Liver (tissue), 9 donors: ENCODE results near the gene ZNF410. TPM values are rescaled to one million over a fixed set of nuclear protein-coding genes. Genes with fewer than 3 reads are reported as not detected.

ENCODE experiments used
- DNase-seq: peaks from one replicate; pipeline ENCODE4 v3.0.0-alpha.2; 2017; ENCODE audit warnings: low spot score
- H3K27ac ChIP-seq, 2 donors: one replicate each; pipeline ENCODE4 v1.7.0; 2013; ENCODE audit warnings: inconsistent platforms in 2 of 2, low read length in 2 of 2, control low read depth in 1 of 2, low read depth in 1 of 2, mild to moderate bottlenecking in 1 of 2
- H3K27me3 ChIP-seq, 4 donors: one replicate each; pipeline versions ENCODE4 v1.6.1 to v1.7.0; 2013; ENCODE audit warnings: low read length in 3 of 4, inconsistent platforms in 1 of 4, mild to moderate bottlenecking in 1 of 4, moderate library complexity in 1 of 4; ENCODE audit not compliant: control insufficient read depth in 4 of 4, insufficient read depth in 4 of 4
- H3K36me3 ChIP-seq, 4 donors: one replicate each; pipeline versions ENCODE4 v1.6.1 to v1.7.0; 2013; ENCODE audit warnings: low read length in 3 of 4, mild to moderate bottlenecking in 3 of 4, low read depth in 1 of 4, moderate library complexity in 1 of 4; ENCODE audit not compliant: control insufficient read depth in 4 of 4, insufficient read depth in 3 of 4
- H3K4me1 ChIP-seq, 4 donors: one replicate each; pipeline versions ENCODE4 v1.6.1 to v1.7.0; 2013; ENCODE audit warnings: low read length in 3 of 4, mild to moderate bottlenecking in 3 of 4, moderate library complexity in 1 of 4; ENCODE audit not compliant: control insufficient read depth in 4 of 4, insufficient read depth in 4 of 4
- H3K4me3 ChIP-seq, 3 donors: one replicate each; pipeline versions ENCODE4 v1.6.1 to v1.7.0; 2013; ENCODE audit warnings: low read length in 3 of 3, control low read depth in 1 of 3, low read depth in 1 of 3, mild to moderate bottlenecking in 1 of 3
- H3K9ac ChIP-seq, 2 donors: one replicate each; pipeline ENCODE4 v1.7.0; 2013; ENCODE audit warnings: low read length in 2 of 2, mild to moderate bottlenecking in 2 of 2, moderate library complexity in 2 of 2, control low read depth in 1 of 2, low read depth in 1 of 2
- H3K9me3 ChIP-seq, 4 donors: one replicate each; pipeline versions ENCODE4 v1.6.1 to v1.7.0; 2013; ENCODE audit warnings: low read length in 3 of 4; ENCODE audit not compliant: control insufficient read depth in 4 of 4
- FOXA1 ChIP-seq: IDR thresholded peaks from 2 replicates; pipeline ENCODE4 v1.6.1; 2016; ENCODE audit warnings: antibody characterized with exemption
- GABPA ChIP-seq, 2 donors: IDR thresholded peaks in 1 of 2; conservative IDR thresholded peaks in 1 of 2; 2 replicates each; pipeline ENCODE4 v1.6.1; 2016; ENCODE audit warnings: antibody characterized with exemption in 2 of 2, mild to moderate bottlenecking in 1 of 2, moderate library complexity in 1 of 2
- HNF4G ChIP-seq: IDR thresholded peaks from 2 replicates; pipeline ENCODE4 v1.6.1; 2016; ENCODE audit warnings: antibody characterized with exemption
- RAD21 ChIP-seq, 2 donors: IDR thresholded peaks; 2 replicates each; pipeline ENCODE4 v1.6.1; 2016; ENCODE audit warnings: antibody characterized with exemption in 2 of 2, mild to moderate bottlenecking in 2 of 2
- RXRA ChIP-seq, 2 donors: IDR thresholded peaks; 2 replicates each; pipeline ENCODE4 v1.6.1; 2017 to 2018; ENCODE audit warnings: antibody characterized with exemption in 2 of 2, mild to moderate bottlenecking in 1 of 2
- SP1 ChIP-seq: IDR thresholded peaks from 2 replicates; pipeline ENCODE4 v1.6.1; 2018; ENCODE audit warnings: antibody characterized with exemption, mild to moderate bottlenecking
- TAF1 ChIP-seq: conservative IDR thresholded peaks from 2 replicates; pipeline ENCODE4 v1.6.1; 2016; ENCODE audit warnings: antibody characterized with exemption, mild to moderate bottlenecking
- YY1 ChIP-seq: IDR thresholded peaks from 2 replicates; pipeline ENCODE4 v1.6.1; 2016; ENCODE audit warnings: antibody characterized with exemption, mild to moderate bottlenecking
- WGBS: extraction: QIAGEN DNeasy Blood & Tissue Kit; methylation state at CpG from one replicate; pipeline ENCODE4 v1.1.7; 2013; 5-methylcytosine and 5-hydroxymethylcytosine counted together
- polyA plus RNA-seq, 2 donors: library from polyadenylated mRNA; stranded (reverse) in 1 of 2; unstranded in 1 of 2; fragments of 200-250 nt in 1 of 2; fragments of >200 nt in 1 of 2; fragmentation: Nextera tagmentation in 1 of 2; extraction: Ambion mirVana in 1 of 2; gene quantifications; one replicate each; pipeline versions ENCODE4 v1.2.1 to v1.2.3, GENCODE V29; 2013 to 2015
- total RNA-seq, 2 donors: library from RNA; depleted of rRNA; stranded (reverse); fragments of >200 nt; gene quantifications; one replicate each; pipeline ENCODE4 v1.2.3, GENCODE V29; 2014
- TF ChIP-seq, protein P1 (sequence below): IDR thresholded peaks from 2 replicates; pipeline ENCODE4 v1.6.1; 2016; ENCODE audit warnings: antibody characterized with exemption
- TF ChIP-seq, protein P2 (sequence below): fragments of 150-350 bp; IDR thresholded peaks from 2 replicates; pipeline ENCODE4 v1.5.1; 2017; ENCODE audit warnings: improper control_type of control experiment, low read depth, low read length; ENCODE audit not compliant: missing input control
- TF ChIP-seq, protein P3 (sequence below): IDR thresholded peaks from 2 replicates; pipeline ENCODE4 v1.6.1; 2016; ENCODE audit warnings: antibody characterized with exemption, mild to moderate bottlenecking
- TF ChIP-seq, protein P4 (sequence below): IDR thresholded peaks from 2 replicates; pipeline ENCODE4 v1.6.1; 2016; ENCODE audit warnings: antibody characterized with exemption
- TF ChIP-seq, protein P5 (sequence below): IDR thresholded peaks from 2 replicates; pipeline ENCODE4 v1.6.1; 2016; ENCODE audit warnings: antibody characterized with exemption
- donor health status: healthy.
- donor health status: healthy.
- donor health status: healthy.
- donor health status: healthy.
- donor health status: healthy.

ZNF410 gene
- total and polyA plus RNA-seq, 4 donors, result 11.2 to 33.0 (median 21.6) TPM

DNA sequence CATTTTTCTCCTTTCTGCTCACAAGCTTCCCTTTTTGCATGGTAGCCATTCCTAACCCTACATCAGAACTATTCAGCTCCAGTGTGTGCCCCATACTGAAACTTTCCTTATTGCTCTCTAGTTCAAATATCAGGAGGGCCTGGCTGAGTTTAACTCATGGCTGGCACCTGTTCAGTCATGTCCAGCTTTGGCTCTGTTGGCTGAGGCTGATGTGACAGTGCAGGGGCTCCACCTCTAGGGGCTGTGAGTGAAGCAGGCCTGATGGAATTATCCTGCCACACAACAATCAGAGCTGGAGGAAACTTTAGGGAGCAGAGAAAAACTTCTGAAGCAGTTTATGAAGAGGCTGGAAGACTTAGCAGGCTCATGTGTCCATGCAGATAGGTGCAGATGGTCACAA is 71.9 kb downstream of the ZNF410 start:
- Histone ChIP-seq H3K9me3 (no peaks in the 10 kb centered on the region), H3K36me3 (peaks cover 8 to 75% (median 66%) of the 10 kb centered on the region in 4 donors), H3K4me1 (no peaks in the 10 kb centered on the region), H3K4me3 (no peak overlapping the region), H3K9ac (no peak overlapping the region), H3K27ac (no peak overlapping the region), H3K27me3 (no peaks in the 10 kb centered on the region)
- TF ChIP-seq SP1 (no peak), RAD21 (IDR thresholded peaks at IDR 0.05) (no peak), HNF4G (no peak), FOXA1 (no peak), YY1 (no peak), RXRA (IDR thresholded peaks at IDR 0.05) (no peak), TAF1 (no peak), GABPA (IDR thresholded peaks at IDR 0.05 in 1 of 2, conservative IDR thresholded peaks at IDR 0.05 in 1 of 2) (no peak)
- TF ChIP-seq, protein P1, sequence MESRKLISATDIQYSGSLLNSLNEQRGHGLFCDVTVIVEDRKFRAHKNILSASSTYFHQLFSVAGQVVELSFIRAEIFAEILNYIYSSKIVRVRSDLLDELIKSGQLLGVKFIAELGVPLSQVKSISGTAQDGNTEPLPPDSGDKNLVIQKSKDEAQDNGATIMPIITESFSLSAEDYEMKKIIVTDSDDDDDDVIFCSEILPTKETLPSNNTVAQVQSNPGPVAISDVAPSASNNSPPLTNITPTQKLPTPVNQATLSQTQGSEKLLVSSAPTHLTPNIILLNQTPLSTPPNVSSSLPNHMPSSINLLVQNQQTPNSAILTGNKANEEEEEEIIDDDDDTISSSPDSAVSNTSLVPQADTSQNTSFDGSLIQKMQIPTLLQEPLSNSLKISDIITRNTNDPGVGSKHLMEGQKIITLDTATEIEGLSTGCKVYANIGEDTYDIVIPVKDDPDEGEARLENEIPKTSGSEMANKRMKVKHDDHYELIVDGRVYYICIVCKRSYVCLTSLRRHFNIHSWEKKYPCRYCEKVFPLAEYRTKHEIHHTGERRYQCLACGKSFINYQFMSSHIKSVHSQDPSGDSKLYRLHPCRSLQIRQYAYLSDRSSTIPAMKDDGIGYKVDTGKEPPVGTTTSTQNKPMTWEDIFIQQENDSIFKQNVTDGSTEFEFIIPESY, result no peak
- TF ChIP-seq, protein P2, sequence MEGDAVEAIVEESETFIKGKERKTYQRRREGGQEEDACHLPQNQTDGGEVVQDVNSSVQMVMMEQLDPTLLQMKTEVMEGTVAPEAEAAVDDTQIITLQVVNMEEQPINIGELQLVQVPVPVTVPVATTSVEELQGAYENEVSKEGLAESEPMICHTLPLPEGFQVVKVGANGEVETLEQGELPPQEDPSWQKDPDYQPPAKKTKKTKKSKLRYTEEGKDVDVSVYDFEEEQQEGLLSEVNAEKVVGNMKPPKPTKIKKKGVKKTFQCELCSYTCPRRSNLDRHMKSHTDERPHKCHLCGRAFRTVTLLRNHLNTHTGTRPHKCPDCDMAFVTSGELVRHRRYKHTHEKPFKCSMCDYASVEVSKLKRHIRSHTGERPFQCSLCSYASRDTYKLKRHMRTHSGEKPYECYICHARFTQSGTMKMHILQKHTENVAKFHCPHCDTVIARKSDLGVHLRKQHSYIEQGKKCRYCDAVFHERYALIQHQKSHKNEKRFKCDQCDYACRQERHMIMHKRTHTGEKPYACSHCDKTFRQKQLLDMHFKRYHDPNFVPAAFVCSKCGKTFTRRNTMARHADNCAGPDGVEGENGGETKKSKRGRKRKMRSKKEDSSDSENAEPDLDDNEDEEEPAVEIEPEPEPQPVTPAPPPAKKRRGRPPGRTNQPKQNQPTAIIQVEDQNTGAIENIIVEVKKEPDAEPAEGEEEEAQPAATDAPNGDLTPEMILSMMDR, result no peak
- TF ChIP-seq, protein P3, sequence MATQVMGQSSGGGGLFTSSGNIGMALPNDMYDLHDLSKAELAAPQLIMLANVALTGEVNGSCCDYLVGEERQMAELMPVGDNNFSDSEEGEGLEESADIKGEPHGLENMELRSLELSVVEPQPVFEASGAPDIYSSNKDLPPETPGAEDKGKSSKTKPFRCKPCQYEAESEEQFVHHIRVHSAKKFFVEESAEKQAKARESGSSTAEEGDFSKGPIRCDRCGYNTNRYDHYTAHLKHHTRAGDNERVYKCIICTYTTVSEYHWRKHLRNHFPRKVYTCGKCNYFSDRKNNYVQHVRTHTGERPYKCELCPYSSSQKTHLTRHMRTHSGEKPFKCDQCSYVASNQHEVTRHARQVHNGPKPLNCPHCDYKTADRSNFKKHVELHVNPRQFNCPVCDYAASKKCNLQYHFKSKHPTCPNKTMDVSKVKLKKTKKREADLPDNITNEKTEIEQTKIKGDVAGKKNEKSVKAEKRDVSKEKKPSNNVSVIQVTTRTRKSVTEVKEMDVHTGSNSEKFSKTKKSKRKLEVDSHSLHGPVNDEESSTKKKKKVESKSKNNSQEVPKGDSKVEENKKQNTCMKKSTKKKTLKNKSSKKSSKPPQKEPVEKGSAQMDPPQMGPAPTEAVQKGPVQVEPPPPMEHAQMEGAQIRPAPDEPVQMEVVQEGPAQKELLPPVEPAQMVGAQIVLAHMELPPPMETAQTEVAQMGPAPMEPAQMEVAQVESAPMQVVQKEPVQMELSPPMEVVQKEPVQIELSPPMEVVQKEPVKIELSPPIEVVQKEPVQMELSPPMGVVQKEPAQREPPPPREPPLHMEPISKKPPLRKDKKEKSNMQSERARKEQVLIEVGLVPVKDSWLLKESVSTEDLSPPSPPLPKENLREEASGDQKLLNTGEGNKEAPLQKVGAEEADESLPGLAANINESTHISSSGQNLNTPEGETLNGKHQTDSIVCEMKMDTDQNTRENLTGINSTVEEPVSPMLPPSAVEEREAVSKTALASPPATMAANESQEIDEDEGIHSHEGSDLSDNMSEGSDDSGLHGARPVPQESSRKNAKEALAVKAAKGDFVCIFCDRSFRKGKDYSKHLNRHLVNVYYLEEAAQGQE, result no peak
- TF ChIP-seq, protein P4, sequence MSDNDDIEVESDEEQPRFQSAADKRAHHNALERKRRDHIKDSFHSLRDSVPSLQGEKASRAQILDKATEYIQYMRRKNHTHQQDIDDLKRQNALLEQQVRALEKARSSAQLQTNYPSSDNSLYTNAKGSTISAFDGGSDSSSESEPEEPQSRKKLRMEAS, result no peak
- DNase-seq, result no peak

DNA sequence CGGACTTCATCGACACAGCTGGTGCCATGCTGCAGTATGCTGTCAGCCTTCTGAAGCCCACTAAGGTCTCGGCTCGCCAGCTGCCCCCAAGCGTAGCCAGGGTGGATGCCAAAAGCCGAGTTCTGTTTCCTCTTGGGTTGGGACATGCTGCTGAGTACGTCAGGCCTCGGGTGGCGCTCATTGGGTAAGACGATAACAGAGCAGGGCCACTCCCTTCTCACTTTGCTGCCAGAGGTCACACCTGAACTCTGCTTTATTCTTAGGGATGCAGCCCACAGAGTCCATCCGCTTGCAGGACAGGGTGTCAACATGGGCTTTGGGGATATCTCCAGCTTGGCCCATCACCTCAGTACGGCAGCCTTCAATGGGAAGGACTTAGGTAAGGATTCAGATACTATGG is 74.5 kb downstream of the ZNF410 start:
- Histone ChIP-seq H3K9me3 (no peaks in the 10 kb centered on the region), H3K27me3 (no peaks in the 10 kb centered on the region), H3K4me1 (peaks cover 0 to under 1% (median 0%) of the 10 kb centered on the region in 4 donors), H3K27ac (no peak overlapping the region), H3K36me3 (peaks cover 8 to 85% (median 69%) of the 10 kb centered on the region in 4 donors), H3K9ac (no peak overlapping the region), H3K4me3 (no peak overlapping the region)
- TF ChIP-seq SP1 (no peak), FOXA1 (no peak)
- TF ChIP-seq, protein P5, sequence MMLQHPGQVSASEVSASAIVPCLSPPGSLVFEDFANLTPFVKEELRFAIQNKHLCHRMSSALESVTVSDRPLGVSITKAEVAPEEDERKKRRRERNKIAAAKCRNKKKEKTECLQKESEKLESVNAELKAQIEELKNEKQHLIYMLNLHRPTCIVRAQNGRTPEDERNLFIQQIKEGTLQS, result no peak
- DNase-seq, result no peak
- WGBS, result 83% methylated on average over 12 of the region's 12 CpGs
